Esophagus (tissue), 2 donors: Measurements from ENCODE around the gene SLC27A2. TPM values are rescaled to one million over a fixed set of nuclear protein-coding genes. Genes with fewer than 3 reads are reported as not detected.

Source experiments
- H3K27ac ChIP-seq, 2 donors: one replicate each; pipeline ENCODE4 v1.5.1; 2013; ENCODE audit warnings: low read depth in 2 of 2, mild to moderate bottlenecking in 2 of 2, inconsistent platforms in 1 of 2, low read length in 1 of 2, moderate library complexity in 1 of 2
- H3K27me3 ChIP-seq, 2 donors: one replicate each; pipeline ENCODE4 v1.6.1; 2013; ENCODE audit warnings: low read length in 2 of 2, control low read depth in 1 of 2, mild to moderate bottlenecking in 1 of 2; ENCODE audit not compliant: insufficient read depth in 2 of 2, control insufficient read depth in 1 of 2
- H3K36me3 ChIP-seq, 2 donors: one replicate each; pipeline ENCODE4 v1.6.1; 2013; ENCODE audit warnings: low read length in 1 of 2; ENCODE audit not compliant: control insufficient read depth in 2 of 2, insufficient read depth in 2 of 2
- H3K4me1 ChIP-seq, 2 donors: one replicate each; pipeline ENCODE4 v1.6.1; 2013; ENCODE audit warnings: low read length in 1 of 2; ENCODE audit not compliant: control insufficient read depth in 2 of 2, insufficient read depth in 2 of 2
- H3K4me3 ChIP-seq, 2 donors: one replicate each; pipeline ENCODE4 v1.5.1; 2013; ENCODE audit warnings: low read length in 2 of 2, mild to moderate bottlenecking in 2 of 2, low read depth in 1 of 2, moderate library complexity in 1 of 2
- H3K9me3 ChIP-seq, 2 donors: one replicate each; pipeline ENCODE4 v1.6.1; 2013; ENCODE audit warnings: mild to moderate bottlenecking in 2 of 2, low read depth in 1 of 2, low read length in 1 of 2, moderate library complexity in 1 of 2; ENCODE audit not compliant: control insufficient read depth in 2 of 2, insufficient read depth in 1 of 2
- WGBS, 2 donors: extraction: QIAGEN DNeasy Blood & Tissue Kit; methylation state at CpG; one replicate each; pipeline ENCODE4 v1.1.7; 2013; 5-methylcytosine and 5-hydroxymethylcytosine counted together
- polyA plus RNA-seq, 2 donors: library from polyadenylated mRNA; stranded (reverse); fragments of 200-250 nt; gene quantifications; one replicate each; pipeline ENCODE4 v1.2.3, GENCODE V29; 2013
- donor health status: healthy with polysubstance abuse.
- donor health status: Bipolar disorder and iron deficiency.

Gene SLC27A2
- polyA plus RNA-seq, 2 donors = 2.0 to 2.7 TPM

DNA sequence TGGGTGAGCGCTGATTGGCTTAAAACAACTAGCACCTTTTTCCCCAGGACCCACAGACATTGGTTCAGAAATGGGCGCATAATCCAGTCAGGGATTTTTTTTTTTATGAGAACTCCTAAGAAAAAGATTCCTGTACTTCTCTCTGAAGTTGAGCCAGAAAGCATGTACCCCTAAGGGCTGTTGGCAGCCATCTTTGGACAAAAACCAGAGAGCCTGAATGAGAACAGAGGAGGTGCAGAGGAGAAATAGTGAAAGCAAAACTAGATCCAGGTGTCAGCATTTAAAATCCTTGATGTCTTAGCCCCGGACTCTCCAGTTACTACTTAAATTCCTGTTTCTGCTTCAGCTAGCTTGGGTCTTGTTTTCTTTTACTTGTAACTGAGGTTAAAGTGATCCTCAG lies 1.9 kb upstream of the SLC27A2 start:
- WGBS, 2 donors = 53 to 79% methylated on average over 3 of the region's 3 CpGs
- no peak overlapping the region for H3K4me3 ChIP-seq
- H3K27ac ChIP-seq = no peak overlapping the region
- H3K36me3 ChIP-seq = no peaks in the 10 kb centered on the region
- no peaks in the 10 kb centered on the region for H3K9me3 ChIP-seq
- no peaks in the 10 kb centered on the region for H3K27me3 ChIP-seq
- H3K4me1 ChIP-seq = peaks cover 2 to 3% of the 10 kb centered on the region in 2 donors

- 72 to 73% methylated on average over 7 of the region's 7 CpGs for WGBS, 2 donors
- no peak overlapping the region for H3K4me3 ChIP-seq
These were observed 1.4 kb upstream of the SLC27A2 start for GRCh38 chr15:50180582-50180981.

GRCh38 chr15:50181201-50181968 lies 611 bp upstream of the SLC27A2 start:
- H3K4me3 ChIP-seq = peak overlapping the region in 1 of 2 donors; percentile 62
- no peaks in the 10 kb centered on the region for H3K36me3 ChIP-seq
- peaks cover 2 to 3% of the 10 kb centered on the region in 2 donors for H3K4me1 ChIP-seq
- H3K27ac ChIP-seq = no peak overlapping the region
- no peaks in the 10 kb centered on the region for H3K27me3 ChIP-seq
- H3K9me3 ChIP-seq = no peaks in the 10 kb centered on the region
- WGBS, 2 donors = 40 to 42% methylated on average over 16 of the region's 16 CpGs

More at GRCh38 chr15:50180582-50180981, 1.4 kb upstream of the SLC27A2 start:
- no peak overlapping the region for H3K27ac ChIP-seq
- peaks cover 2 to 3% of the 10 kb centered on the region in 2 donors for H3K4me1 ChIP-seq
- no peaks in the 10 kb centered on the region for H3K36me3 ChIP-seq
- H3K27me3 ChIP-seq = no peaks in the 10 kb centered on the region
- H3K9me3 ChIP-seq = no peaks in the 10 kb centered on the region

GRCh38 chr15:50182219-50183013 lies 420 bp downstream of the SLC27A2 start:
- no peaks in the 10 kb centered on the region for H3K9me3 ChIP-seq
- H3K36me3 ChIP-seq = no peaks in the 10 kb centered on the region
- H3K4me1 ChIP-seq = peaks cover 2 to 3% of the 10 kb centered on the region in 2 donors
- peak overlapping the region; percentile 62 to 71 for H3K4me3 ChIP-seq
- no peaks in the 10 kb centered on the region for H3K27me3 ChIP-seq
- WGBS, 2 donors = 2% methylated on average over 65 to 80 of the region's 80 CpGs
- no peak overlapping the region for H3K27ac ChIP-seq

DNA sequence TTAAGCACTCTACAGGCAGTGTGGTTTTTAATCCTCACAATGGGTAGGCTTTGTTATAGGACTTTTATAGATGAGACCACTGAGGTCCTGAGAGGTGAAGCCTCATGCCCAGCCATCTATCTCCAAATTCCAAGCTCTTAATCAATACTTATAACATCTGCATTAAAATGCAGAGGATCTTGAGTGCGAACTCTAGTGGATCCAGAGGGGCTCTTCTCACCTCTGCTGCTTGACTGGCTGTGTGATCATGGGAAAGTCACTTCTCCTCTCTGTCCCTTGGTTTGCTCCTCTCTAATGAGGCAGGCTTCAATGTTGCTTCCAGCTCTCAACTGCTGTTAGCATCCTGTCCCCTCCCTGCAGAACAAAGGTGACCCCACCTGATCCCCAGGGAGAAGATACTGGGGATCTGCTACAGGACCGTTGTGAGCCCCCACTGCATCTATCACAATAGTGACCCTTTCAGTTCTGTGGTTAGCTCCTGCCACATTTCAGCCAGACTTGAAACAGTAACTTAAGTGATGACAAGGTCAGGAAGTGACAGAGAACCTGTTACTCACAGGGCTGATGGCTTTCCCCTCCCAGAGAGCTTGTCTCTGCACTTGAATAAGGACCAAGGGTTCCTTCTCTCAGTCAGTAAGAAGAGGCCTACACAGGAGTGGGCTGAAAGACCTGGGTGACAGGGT lies 1.3 kb downstream of the SLC27A2 start:
- peak overlapping the region; percentile 12 to 71 for H3K4me3 ChIP-seq
- H3K27me3 ChIP-seq = no peaks in the 10 kb centered on the region
- 56 to 79% methylated on average over 2 of the region's 2 CpGs for WGBS, 2 donors
- peaks cover 2 to 3% of the 10 kb centered on the region in 2 donors for H3K4me1 ChIP-seq
- no peaks in the 10 kb centered on the region for H3K36me3 ChIP-seq
- no peak overlapping the region for H3K27ac ChIP-seq
- no peaks in the 10 kb centered on the region for H3K9me3 ChIP-seq

GRCh38 chr15:50184863-50185504 lies 3.0 kb downstream of the SLC27A2 start:
- Histone ChIP-seq H3K36me3 (no peaks in the 10 kb centered on the region), H3K4me3 (no peak overlapping the region), H3K9me3 (no peaks in the 10 kb centered on the region), H3K27me3 (no peaks in the 10 kb centered on the region), H3K4me1 (peaks cover 2 to 3% of the 10 kb centered on the region in 2 donors), H3K27ac (no peak overlapping the region)
- WGBS, 2 donors = 50 to 87% methylated on average over 3 of the region's 3 CpGs

DNA sequence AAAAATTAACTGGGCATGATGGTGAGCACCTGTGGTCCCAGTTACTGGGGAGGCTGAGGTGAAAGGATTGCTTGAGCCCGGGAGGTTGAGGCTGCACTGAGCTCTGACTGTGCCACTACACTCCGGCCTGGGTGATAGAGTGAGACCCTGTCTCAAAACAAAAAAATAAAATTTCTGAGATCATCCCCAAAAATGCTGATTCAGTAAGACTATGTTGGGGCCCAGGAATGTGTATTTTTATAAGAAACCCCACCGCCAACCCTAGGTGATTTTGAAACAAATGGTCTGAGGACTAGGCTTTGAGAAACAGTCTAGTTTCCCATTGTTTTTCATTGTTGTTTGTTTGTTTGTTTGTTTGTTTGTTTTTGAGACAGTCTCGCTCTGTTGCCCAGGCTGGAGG lies 4.1 kb downstream of the SLC27A2 start:
- 96 to 99% methylated on average over 4 of the region's 4 CpGs for WGBS, 2 donors
- no peak overlapping the region for H3K27ac ChIP-seq

DNA sequence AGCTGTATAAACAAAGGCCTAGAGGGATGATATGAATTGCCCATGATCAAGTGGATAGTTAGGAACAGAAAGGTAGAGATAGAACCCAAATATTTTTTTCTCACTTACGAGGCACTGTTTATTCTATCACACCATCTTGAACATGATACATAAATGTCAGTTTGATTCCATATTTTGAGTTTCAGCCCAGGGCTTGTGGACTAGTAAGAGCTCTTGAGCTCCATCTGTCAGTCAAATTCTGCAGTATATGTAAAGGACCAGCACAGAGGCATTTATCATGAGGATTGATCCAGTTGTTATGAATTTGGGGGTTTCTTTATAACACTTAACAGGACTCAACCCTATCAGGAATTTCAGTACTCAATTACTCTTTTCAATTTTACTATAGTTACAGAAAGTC lies 4.8 kb downstream of the SLC27A2 start:
- Histone ChIP-seq H3K9me3 (no peaks in the 10 kb centered on the region), H3K36me3 (no peaks in the 10 kb centered on the region), H3K27ac (no peak overlapping the region), H3K27me3 (no peaks in the 10 kb centered on the region), H3K4me1 (peaks cover 2 to 3% of the 10 kb centered on the region in 2 donors), H3K4me3 (no peak overlapping the region)
- WGBS, 2 donors = 77 to 93% methylated on average over 1 of the region's 1 CpG

More for the DNA sequence above, 4.1 kb downstream of the SLC27A2 start:
- no peaks in the 10 kb centered on the region for H3K9me3 ChIP-seq
- peaks cover 2 to 3% of the 10 kb centered on the region in 2 donors for H3K4me1 ChIP-seq
- H3K4me3 ChIP-seq = no peak overlapping the region
- H3K36me3 ChIP-seq = no peaks in the 10 kb centered on the region
- H3K27me3 ChIP-seq = no peaks in the 10 kb centered on the region

GRCh38 chr15:50187525-50187924 lies 5.5 kb downstream of the SLC27A2 start:
- Histone ChIP-seq H3K4me3 (no peak overlapping the region), H3K27ac (no peak overlapping the region), H3K9me3 (no peaks in the 10 kb centered on the region), H3K4me1 (peaks cover 0 to 3% of the 10 kb centered on the region in 2 donors), H3K27me3 (no peaks in the 10 kb centered on the region), H3K36me3 (no peaks in the 10 kb centered on the region)
- WGBS, 2 donors = 78 to 80% methylated on average over 2 of the region's 2 CpGs
